Choroid plexus epithelial cell (primary cell): ENCODE results near the gene ZC3H12C.
"Not testable (repeated sequence)": the region's sequence is repeated elsewhere in the genome, so short reads cannot be mapped to it uniquely, and the experiment has no call there.

Experiments used
- DNase-seq: peaks from one replicate; pipeline ENCODE4 v3.0.0-alpha.2; 2010; ENCODE audit warnings: low read depth
- H3K4me3 ChIP-seq: 2 replicates; pipeline ENCODE4 v1.5.1; 2011; ENCODE audit warnings: low read depth, mild to moderate bottlenecking, control low read depth, low read length, moderate library complexity
- TF ChIP-seq, protein P1 (sequence below): conservative IDR thresholded peaks from 2 replicates; pipeline ENCODE4 v1.5.1; 2011; ENCODE audit warnings: low read depth, mild to moderate bottlenecking, control low read depth, inconsistent platforms, low read length, moderate library complexity

ZC3H12C gene

DNA sequence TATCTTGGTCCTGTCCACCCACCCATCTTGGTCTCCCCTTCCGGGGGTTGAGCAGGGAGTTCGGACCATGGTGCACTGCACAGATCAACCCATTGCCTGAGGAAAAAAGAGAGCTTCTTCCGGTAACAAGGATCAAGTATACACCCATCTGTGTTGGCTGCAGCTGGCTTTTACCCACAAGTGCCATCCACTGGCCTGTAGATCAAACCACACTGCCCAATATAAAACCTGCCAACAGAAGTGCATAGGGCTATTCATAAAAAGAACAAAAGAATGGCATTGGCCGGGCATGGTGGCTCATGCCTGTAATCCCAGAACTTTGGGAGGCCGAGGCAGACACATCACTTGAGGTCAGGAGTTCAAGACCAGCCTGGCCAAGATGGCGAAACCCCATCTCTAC lies 94.5 kb downstream of the ZC3H12C start:
- TF ChIP-seq, protein P1, sequence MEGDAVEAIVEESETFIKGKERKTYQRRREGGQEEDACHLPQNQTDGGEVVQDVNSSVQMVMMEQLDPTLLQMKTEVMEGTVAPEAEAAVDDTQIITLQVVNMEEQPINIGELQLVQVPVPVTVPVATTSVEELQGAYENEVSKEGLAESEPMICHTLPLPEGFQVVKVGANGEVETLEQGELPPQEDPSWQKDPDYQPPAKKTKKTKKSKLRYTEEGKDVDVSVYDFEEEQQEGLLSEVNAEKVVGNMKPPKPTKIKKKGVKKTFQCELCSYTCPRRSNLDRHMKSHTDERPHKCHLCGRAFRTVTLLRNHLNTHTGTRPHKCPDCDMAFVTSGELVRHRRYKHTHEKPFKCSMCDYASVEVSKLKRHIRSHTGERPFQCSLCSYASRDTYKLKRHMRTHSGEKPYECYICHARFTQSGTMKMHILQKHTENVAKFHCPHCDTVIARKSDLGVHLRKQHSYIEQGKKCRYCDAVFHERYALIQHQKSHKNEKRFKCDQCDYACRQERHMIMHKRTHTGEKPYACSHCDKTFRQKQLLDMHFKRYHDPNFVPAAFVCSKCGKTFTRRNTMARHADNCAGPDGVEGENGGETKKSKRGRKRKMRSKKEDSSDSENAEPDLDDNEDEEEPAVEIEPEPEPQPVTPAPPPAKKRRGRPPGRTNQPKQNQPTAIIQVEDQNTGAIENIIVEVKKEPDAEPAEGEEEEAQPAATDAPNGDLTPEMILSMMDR: no peak
- no peak overlapping the region for H3K4me3 ChIP-seq
- DNase-seq: no peak

DNA sequence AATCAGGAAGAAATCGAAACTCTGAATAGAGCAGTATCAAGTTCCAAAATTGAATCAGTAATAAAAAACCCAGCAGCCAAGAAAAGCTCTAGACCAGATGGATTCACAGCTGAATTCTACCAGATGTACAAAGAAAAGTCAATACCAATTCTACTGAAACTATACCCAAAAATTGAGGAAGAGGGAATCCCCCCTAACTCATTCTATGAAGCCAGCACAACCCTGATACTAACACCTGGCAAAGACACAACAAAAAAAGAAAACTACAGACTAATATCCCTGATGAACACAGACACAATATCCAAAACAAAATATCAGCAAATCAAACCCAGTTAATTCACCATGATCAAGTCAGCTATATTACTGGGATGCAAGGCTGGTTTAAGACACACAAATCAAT lies 97.7 kb downstream of the ZC3H12C start:
- H3K4me3 ChIP-seq: no peak overlapping the region
- no peak for DNase-seq
- TF ChIP-seq, protein P1: no peak

DNA sequence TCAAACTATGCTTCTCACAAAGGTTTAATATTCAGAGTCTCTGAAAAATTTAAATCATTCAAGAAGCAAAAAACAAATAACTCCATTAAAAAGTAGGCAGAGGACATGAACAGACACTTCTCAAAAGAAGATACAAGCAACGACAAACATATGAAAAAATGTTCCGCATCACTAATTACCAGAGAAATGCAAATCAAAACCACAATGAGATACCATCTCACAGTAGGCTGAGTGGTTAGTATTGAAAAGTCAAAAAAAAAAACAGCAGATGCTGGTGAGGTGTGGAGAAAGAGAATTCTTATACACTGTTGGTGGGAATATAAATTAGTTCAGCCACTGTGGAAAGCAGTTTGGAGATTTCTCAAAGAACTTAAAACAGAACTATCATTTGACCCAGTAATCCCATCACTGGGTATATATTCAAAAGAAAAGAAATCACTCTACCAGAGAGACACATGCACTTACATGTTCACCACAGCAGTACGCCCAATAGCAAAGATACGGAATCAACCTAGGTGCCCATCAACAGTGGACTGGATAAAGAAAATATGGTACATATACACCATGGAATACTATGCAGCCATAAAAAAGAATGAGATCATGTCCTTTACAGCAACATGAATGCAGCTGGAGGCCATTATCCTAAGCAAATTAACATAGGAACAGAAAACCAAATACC lies 99.6 kb downstream of the ZC3H12C start:
- H3K4me3 ChIP-seq, DNase-seq: not testable (repeated sequence)

DNA sequence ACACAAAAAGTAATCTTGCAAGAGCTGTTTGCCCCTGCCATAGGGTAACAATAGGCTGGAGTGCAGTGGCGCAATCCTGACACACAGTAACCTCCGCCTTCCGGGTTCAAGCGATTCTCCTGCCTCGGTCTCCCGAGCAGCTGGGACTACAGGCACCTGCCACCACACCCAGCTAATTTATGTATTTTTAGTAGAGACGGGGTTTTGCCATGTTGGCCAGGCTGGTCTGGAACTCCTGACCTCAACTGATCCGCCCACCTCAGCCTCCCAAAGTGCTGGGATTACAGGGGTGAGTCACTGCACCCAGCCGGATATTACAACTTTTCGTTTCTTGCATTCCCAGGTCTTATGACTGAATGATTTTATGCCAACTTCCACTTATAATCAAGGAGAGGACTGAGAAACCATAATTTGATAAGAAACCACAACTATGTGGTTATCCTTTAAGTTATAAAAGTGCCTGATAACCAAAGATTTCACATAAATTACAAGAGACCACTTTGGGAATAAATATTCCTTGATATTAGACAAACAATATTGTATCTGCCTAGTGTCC lies 101.1 kb downstream of the ZC3H12C start:
- DNase-seq: peak; percentile 92
- not testable (repeated sequence) for H3K4me3 ChIP-seq

DNA sequence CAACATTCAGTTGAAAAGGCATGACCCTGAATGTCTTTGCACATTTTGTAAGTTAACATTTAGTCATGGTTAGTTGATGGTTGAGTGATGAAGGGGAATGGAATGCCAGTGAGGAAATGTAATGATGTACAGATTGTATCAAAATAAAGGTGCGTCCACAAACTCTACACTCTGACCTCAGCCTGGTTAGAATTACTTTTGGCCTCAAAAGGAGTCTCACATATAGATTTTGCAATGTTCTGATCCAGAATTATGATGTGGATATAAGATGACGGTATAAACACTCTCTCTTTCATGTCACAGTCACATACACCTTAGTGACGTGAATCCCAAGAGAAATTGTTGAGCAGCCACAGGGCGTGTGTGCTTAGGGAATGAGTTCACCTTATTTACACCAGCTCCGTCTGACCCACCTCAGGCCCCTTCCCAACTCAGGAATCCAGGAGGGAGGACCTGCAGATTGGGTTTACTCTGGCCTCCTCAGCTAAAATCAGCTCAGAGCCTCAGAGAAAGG lies 103.1 kb downstream of the ZC3H12C start:
- H3K4me3 ChIP-seq: no peak overlapping the region
- peak; percentile 97 for DNase-seq
- TF ChIP-seq, protein P1: no peak

DNA sequence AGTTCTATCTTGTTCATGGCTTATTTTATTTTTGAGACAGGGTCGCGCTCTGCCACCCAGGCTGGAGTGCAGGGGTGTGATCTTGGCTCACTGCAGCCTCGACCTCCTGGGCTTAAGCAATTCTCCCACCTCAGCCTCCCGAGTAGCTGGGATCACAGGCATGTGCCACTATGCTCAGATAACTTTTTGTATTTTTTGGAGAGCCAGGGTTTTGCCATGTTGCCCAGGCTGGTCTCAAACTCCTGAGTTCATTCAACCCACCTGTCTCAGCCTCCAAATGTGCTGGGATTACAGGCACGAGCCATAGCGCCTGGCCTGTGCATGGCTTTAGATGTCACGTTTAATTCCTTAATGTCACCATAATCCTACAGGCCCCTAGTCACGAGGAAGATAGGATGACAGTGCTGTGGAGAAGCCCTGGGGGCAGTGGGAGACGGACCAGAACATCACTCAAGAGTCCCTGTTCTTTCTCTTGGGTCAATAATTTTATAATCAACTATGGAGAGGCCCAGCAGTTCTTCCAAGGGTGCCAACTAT lies 103.8 kb downstream of the ZC3H12C start:
- TF ChIP-seq, protein P1: no peak
- H3K4me3 ChIP-seq: no peak overlapping the region

DNA sequence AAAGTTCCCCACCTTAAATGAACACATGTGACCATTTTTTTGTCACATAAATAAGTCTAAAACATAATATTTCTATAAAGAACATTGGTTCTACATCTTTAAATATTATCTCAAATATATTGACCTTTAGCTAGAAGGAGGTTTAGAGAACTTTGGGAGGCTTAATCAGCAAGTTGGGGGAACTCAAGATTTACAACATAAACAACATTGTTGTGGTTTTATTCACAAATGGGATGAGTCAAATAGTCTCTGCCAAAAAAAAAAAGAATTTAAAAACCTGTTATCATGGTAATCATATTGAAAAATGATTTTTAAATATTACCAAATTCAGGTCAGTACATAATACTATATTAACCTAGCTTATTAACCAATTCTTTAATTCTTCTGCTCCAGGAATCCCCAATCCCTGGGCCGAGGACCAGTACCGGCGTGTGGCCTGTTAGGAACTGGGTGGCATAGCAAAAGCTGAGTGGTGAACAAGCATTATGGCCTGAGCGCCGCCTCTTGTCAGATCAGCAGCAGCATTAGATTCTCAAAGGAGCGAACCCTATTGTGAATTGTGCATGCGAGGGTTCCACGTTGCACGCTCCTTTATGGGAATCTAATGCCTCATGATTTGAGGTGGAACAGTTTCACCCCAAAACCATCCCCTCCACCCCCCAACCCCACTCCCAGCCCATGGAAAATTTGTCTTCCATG lies 105.0 kb downstream of the ZC3H12C start:
- DNase-seq: peak; percentile 66
- TF ChIP-seq, protein P1: no peak
- H3K4me3 ChIP-seq: no peak overlapping the region

More for the DNA sequence above, 103.8 kb downstream of the ZC3H12C start:
- DNase-seq: no peak
